Dermis blood vessel endothelial cell (primary cell): ENCODE data around the gene OR7G2. TPM values are rescaled to one million over a fixed set of nuclear protein-coding genes. Genes with fewer than 3 reads are reported as not detected.

Experiments used
- DNase-seq: peaks from one replicate; pipeline ENCODE4 v3.0.0; 2010
- total RNA-seq: library from RNA; depleted of rRNA; stranded (reverse); fragments of >200 nt; gene quantifications from 2 replicates; pipeline ENCODE4 v1.2.3, GENCODE V29; 2014

Gene OR7G2
- not detected in 2 replicates for total RNA-seq

DNA sequence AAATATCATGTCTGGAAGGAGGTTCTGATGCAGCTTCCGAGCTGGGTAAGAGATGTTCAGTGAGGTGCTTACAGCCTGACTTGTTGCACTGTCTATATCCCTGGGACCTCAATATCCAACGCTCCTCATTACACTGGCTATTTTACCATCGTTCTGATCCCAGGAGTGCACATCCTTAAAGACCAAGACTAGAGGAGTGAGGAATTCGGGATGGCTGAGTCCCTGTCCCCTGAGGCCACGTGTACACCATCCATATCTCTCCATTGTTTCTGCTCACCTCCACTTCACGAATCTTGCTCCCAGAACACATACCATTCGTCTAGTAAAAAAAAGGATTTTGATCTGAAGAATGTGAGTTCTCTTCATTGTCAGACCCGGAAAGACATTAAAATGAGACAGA, at the start of gene OR7G2:
Gene OR7G2, minus strand, starts transcription at position 101 of the 400 bp plus-strand sequence. CDS start 4,232 bp downstream, outside the sequence.
- no peak for DNase-seq

DNA sequence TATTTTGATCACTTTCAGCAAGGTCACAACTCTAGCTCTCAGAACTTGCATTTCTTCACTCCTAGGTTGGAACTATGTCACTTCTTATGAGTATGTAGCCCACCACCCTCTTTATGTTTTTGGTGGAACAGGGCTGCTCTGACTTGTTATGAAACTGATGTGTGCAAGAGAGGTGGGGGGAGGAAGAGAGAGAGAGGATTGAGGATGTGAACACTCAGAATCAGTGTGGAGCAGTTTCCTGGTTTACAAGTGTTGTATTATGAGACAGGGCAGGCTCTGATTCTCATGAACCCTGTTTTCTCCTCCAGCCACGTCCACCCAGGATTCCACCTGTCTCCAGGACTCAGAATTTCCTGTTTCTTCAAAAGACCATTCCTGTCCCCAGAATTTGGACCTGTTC, 49.0 kb upstream of the OR7G2 start:
- DNase-seq: no peak

DNA sequence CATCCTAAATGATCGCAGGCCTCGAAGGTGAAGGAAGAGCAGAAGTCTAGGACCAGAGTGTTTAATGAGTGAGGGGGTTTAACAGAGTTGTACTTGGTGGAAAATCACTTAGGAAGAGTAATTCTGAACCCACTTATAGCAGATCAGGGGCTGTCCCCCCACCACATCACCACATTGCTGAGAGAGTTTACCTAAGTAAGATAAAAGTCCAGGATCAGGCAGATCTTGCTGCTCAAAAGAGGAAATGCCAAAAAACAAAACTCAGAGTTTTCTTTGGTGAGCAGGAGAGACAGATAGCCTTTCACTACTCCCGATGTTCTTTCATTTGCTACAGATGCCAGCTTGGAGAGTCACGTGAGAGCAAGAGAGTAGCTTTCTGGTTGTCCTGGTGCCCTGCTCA, 48.3 kb upstream of the OR7G2 start:
- DNase-seq: no peak

DNA sequence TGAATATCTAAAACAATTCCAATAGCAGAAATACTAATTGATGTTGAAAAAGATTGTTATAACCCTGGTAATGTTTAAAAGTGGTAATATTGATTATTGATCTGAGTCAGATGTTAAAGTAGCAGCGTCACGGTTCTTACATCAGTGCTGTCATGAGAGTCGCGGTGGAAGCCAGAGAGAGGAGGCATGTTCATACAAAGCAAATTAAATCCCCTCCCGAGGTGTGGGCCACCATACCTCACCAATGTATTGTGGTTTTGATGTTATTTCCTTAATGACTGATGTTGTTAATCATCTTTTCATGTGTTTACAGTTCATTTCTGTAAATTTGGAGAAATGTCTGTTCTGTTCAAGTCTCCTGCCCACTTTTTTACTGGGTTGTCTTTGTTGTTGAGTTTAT, 44.1 kb upstream of the OR7G2 start:
- DNase-seq: no peak

DNA sequence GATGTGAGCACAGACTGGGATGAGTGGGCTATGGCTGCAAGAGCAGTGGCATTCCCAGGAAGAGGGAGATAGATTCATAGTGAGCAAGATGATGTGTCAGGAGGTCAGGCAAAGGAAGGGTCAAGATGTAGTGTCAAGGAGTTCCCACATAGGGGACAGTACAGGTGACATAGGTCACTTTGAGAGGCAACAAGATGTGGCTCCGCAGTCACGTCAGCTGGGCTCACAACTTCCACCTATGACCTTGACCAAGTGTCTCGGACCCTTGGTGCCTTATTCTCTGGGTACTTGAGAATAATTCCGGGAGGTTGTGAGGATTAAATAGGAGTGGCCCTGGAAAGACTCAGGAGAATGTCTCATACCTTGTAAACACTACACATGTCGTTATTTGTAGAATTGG, 43.4 kb upstream of the OR7G2 start:
- DNase-seq: no peak

DNA sequence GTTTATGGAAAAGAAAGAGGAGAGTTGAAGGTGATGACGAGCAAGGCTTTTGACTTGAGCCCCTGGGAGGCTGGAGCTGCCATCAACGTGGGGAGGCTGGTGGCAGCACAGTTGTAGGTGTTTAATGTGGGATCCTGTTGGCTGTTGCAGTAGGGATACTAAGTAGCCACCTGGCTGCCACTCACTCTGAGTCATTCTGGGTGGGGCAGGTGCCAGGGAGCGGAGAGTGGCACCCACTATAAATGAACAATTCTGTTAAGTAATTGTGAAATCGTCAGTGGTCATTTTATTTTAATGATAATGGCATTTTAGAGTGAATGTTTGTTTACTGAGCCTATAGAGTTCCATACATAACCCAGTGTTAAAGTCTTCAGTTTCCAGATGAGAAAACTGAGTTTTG, 42.7 kb upstream of the OR7G2 start:
- DNase-seq: no peak

DNA sequence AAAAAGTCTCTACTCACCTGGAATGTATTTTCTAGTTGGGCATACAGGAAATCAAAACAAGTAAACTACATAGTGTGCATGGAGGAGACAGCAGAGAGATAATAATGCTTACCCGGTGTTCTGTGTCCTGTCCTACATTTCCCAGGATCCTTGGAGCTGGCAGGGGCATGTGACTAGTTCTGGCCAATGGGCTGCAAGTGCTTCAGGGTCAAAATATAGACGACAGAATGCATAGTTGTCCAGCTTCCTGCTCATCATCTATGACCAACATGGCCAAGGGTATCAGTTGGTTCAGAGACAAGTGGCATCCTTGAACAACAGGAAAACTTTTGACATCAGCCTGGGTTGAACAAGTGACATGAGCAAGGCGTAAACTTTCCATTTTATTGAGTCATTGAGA, 41.4 kb upstream of the OR7G2 start:
- no peak for DNase-seq

DNA sequence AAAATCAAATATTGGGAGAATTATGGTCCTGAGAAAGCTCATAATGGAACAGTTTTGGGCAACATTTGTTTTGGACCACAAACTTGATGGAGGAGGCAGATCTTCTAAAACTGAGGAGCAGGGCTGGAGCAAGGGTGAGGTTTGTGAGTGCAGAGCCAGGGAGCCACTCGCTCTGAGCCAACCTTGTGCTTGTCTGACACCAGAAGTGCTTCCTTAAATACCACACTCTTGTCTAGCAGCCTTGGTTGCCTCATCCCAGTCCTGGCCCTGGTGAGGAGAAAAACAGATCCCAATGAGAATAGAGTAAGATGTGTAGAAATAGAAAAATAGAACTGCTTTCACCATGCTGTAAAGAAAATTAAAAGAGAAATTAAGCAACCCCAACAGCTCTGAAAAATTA, 39.6 kb upstream of the OR7G2 start:
- no peak for DNase-seq

DNA sequence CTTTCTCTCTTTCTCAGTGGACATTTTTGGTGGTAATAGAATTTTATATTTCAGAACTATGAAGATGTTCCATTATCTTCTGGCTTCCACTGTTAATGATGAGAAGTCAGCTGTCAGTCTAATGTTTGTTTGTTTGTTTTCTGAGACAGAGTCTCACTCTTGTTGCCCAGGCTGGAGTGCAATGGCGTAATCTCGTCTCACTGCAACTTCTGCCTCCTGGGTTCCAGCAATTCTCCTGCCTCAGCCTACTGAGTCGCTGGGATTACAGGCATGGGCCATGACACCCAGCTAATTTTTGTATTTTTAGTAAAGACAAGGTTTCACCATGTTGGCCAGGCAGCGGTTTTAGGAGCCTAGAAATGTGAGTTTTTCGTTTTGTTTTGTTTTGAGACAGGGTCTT, 37.6 kb upstream of the OR7G2 start:
- DNase-seq: peak; percentile 18

DNA sequence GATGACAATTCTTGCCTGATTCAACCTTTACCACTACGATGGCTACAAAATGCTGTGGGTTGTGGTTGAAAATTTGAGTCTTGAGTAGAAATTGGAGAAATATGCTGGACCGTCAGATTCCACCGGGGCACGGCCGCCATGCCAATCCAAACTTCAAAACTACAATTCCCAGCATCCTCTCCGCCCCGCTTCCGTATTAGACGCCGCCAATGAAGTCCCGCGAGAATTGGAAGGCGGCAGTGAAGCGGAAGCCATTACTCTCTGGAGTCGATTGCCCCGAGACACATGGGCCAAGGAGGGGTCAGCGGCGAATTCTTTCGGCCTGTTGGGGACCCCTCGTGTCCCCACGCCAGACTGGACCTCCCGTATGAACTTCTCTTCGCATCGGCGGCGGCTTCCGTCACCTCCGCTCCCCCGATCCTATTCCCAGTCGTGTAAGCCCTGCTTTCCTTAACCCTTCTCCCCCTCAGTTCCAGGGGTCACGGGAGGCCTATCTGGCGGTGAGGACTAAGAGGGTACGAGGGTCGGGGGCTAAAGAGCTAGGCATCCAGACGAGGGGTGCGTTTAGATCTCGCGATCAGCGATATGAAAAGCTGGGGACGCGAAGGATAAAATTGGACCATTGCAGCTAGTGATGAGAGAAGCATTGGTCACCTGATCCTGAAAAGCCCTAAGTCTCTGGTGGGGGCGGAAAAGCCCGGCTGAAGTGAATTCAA, 33.0 kb upstream of the OR7G2 start, which contains the start of gene ZNF317:
Gene ZNF317, plus strand, starts transcription at position 239 of the 716 bp plus-strand sequence. CDS start 15,620 bp downstream, outside the sequence.
- peak; percentile 95 for DNase-seq

DNA sequence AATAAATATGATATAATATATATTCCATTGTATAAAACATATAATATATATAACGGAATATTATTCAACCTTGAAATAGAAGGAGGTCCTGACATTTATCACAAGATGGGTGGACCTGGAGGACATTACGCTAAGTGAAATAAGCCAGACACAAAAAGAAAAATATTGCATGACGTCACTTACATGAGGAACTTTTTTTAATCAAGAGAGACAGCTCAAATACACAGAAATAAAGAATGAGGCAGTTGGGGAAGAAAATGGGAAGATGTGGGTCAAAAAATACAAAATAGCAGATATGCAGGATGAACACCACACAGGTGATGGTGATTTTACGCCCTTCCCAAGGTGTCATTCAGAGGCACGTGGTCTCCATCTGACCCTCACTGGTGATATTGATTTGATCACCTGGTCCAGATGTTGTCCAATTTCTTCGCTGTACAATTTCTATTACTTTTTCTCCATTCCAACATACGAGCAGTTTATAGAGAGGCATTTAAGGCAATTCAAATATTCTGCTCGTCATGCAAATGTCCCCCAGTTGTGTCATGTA, 32.4 kb upstream of the OR7G2 start:
- no peak for DNase-seq

DNA sequence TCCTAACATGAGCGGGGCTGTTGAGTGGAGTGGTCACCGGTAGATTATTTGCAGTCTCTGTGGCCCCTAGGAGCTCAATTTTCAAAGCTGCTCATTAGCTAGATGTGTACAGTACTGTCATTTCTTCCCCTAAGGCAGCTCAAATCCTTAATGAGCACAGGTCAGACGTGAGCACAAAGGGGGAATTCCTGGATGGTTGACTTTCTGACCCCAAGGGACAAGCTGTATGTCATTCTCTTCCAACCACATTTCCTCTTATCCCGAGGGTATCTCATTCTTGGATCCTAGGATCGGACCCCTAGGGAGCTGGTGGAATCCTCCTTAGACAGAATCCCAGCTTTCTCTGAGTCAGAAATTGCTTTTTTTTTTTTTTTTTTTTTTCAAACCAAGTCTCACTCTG, 25.1 kb upstream of the OR7G2 start:
- DNase-seq: no peak

DNA sequence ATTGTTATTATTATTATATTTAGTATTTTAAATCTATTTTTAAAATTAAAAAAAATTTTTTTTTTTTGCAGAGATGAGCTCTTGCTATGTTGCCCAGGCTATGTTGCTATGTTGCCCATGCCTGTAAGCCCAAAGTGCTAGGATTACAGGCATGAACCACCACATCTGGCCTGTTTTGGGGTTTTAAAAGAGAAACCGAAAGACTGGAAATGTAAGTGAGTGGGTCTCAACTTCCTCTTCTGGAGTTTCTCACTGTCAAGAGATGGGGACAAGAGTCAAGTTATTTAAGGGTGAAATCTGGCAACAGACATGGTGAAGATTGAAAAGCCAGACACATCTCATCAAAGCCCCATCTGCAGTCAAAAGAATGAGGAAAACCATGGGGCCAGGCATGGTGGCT, 23.7 kb upstream of the OR7G2 start:
- no peak for DNase-seq

DNA sequence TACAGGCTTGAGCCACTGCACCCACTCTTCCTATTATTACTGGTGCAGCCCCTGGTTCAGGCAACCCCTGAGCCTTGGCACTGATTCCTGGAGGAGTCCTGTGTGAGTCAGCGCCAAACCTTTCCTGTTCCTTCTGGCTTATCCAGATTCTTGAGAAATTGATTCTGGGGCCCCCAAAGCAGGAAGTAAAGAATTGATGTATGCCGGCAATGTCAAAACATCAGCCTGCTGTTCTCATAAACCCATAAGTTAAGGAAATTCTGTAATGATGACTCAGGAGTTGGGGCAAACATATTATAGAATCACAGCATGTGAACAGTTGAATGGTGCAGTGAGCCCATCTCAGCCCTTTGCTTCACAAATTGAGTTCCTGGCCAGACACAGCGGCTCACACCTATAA, 20.9 kb upstream of the OR7G2 start:
- peak; percentile 96 for DNase-seq

DNA sequence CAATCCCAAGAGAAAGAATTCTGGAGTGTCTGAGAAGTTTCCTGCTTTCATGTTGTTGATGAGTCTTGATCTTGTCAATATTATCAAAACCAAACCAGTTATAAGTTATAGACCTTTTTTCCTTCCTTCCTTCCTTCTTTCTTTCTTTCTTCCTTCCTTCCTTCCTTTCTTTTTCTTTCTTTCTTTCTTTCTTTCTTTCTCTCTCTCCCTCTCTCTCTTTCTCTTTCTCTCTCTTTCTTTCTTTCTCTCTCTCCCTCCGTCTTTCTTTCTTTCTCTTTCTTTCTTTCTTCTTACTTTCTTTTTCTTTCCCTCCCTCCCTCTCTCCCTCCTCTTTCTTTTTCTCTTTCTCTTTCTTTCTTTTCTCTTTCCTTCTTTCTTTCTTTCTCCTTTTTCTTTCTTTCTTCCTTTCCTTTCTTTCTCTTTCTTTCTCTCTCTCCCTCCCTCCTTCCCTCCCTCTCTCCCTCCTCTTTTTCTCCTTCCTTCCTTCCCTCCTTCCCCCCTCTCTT, 19.7 kb upstream of the OR7G2 start, which contains the start of gene OR7G3:
Gene OR7G3, minus strand, starts transcription at position 51 of the 506 bp plus-strand sequence. Its CDS starts 0 bp downstream, at position 51.
- DNase-seq: no peak

DNA sequence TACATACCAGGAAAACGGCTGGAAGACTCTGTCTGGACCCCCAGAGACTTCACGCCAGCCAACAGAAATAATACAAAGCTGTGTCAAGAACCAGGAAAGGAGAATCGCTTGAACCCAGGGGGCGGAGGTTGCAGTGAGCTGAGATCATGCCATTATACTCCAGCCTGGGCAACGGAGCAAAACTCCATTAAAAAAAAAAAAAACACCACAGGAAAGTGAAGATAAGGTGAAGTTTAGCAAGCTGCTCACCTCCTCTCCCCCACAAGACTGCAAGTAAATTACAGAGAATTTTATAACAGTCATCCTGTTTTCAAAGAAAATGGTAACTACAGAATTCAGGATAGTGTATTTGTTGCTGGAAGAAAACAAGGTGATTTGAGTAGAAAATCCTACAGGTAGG, 9.3 kb upstream of the OR7G2 start:
- no peak for DNase-seq

DNA sequence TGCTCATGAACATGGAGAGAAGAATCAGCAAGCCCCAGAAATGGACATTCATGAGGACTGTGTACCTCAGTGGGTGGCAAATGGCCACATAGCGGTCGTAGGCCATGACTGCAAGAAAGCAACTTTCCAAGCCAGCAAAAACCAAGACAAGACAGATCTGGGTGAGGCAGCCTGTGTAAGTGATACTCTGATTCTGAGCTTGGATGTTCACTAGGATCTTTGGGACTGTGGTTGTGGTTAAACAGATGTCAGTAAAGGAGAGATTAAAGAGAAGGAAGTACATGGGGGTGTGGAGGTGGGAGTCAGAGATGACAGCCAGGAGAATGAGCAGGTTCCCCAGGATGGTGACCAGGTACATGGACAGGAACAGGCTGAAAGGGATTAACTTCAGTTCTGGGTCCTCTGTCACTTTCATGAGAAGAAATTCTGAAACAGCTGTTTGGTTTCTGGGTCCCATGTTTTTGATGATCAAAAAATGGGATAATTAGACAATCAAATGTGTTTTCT, 8.1 kb upstream of the OR7G2 start, which contains the start of gene OR7G1:
Gene OR7G1, minus strand, starts transcription at position 457 of the 507 bp plus-strand sequence. Its CDS starts 0 bp downstream, at position 457.
- DNase-seq: no peak

DNA sequence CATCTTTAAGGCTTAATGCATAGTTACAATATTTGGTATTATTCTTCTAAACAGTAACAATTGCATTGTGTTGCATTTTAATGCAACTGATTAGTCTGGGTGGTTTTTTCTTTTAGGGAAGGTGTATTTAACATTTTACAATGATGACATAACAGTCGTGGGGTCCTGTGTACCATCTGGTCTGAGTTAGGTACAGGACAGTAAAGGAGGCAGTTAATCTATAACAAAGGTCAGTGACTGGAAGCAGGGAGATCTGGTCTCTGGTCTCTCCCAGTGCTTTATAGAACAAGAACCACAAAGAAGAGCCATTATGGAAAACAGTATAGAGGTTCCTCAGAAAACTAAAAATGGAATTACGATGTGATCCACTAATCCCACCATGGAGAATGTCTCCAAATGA, 2.7 kb upstream of the OR7G2 start:
- DNase-seq: no peak

DNA sequence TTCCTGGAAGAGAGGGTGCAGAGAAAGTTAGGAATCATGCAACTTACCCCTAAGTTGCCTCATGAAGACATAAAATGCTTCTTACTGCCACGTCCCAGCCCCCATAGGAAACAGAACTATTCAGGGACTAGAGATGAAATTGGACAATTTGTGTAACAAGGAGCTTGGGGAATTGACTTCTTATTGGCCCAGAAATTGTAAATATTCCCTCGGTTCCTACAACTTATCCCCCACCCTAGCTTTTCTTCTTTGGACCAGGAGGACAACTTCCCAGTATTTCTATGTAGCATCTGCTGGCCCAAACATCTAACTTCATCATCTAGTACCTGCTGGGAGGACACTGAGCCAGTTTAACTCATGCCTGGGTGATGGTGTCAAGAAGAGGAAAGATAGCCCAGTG, 20.5 kb downstream of the OR7G2 start, which contains the start of gene OR1M1:
Gene OR1M1, plus strand, starts transcription at position 301 of the 400 bp plus-strand sequence. CDS start 6,184 bp downstream, outside the sequence.
- DNase-seq: no peak

DNA sequence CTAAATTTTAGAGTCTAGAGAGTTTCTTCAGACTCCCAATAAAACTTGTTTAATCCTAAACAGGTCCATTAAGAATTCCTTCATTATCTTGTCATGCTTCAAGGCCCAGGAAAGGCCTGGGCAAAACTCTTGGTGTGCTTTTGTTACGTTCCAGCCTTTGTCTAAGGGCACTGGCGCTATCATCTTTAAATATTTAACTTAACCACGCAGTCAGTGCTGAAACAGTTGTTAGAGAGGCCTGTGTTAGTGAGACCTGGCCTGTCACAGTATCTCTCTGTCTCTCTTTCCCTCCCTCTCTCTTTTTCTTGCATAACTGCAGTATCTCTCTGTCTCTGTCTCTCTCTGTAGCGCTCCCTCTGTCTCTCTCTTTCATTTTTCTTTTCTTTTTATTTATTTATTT, 28.6 kb downstream of the OR7G2 start:
- no peak for DNase-seq

DNA sequence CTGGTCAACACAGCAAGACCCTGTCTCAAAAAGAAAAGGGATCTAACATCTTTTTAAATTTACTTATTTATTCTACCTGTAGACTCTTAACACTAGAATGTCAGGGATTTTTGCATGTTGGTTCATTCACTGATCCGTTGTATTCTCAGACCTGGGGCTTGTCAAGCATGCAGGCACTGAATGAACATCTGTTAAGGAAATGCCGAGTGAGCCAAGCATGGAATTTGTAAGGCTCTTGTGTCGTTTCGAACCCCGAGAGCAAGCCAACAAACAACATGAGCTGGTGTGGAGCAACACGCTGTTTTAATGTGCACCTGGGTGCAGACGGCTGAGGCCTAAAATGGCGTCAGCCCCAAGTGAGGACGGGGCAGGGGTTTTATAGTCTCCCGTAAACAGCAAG, 30.4 kb downstream of the OR7G2 start:
- DNase-seq: no peak

DNA sequence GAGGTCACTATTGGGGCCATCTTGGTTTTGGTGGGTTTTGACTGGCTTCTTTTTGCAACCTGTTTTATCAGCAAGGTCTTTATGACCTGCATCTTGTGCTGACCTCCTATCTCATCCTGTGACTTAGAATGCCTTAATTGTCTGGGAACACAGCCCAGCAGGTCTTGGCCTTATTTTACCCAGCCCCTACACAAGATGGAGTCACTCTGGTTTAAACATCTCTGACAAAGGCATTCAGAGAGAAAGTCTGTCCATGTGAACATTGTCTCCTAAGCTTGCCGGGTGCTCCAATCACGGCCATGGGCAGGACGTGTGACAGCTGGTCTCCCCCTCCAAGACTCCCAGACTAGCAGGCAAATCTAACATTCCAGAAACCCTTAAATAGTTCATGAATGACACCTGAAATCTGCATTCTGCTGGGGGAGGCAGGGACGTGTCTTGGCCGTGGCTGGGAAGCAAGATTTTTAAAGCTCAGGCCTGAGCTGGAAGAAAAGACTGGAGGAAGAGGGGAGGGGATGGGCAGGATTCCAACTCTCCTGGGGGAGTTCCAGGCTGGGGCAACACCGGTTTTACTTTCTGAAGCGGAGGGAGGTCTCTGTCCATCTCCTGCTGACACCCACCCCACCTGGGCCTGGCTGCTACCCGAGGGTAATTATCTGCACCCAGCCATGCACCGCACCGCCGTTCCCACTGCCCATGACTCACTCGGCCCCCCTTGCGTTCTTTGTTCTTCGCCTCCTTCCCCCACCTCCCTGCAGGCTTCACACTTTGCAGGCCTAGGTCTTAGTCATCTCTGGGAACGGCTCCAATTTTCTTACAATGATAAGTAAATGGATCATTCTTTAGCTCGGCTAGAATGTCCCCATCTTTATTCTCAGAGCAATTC, 32.0 kb downstream of the OR7G2 start:
- peak; percentile 98 for DNase-seq

DNA sequence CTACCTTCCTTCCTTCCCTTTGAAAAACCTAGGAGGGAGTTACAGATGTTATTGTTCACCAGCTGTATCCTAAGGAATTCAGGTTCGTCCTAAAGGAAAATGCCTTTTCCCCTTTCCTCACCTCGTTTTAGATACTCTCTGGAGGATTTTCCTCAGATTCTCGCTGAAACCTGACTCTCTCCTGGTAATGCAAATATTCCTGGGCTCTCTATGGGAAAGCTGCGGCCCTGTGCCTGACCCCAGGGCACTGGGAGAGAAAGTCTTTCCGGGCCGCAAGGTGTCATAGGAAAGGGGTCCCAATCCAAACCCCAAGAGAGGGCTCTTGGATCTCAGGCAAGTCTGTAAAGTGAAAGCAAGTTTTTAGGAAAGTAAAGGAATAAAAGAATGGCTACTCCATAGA, 33.5 kb downstream of the OR7G2 start:
- no peak for DNase-seq
